Measurements from ENCODE around the gene SURF4. TPM values are rescaled to one million over a fixed set of nuclear protein-coding genes. Genes with fewer than 3 reads are reported as not detected.

Gene SURF4
- total RNA-seq, 1 donor: 275 TPM

GRCh38 chr9:133419005-133419404 is 43.1 kb upstream of the SURF4 start:
- H3K4me3 ChIP-seq (ENCODE audit: low read depth, low read length): peak overlapping the region; percentile 89
- no peak for DNase-seq (ENCODE audit: low read depth)
- TF ChIP-seq CTCF (IDR thresholded peaks at IDR 0.05; ENCODE audit: insufficient read depth, low read length): no peak

- no peak for TF ChIP-seq CTCF (IDR thresholded peaks at IDR 0.05; ENCODE audit: insufficient read depth, low read length)
- DNase-seq (ENCODE audit: low read depth): peak; percentile 88
- peak within 1 kb of the TSS; percentile 89 for H3K4me3 ChIP-seq (ENCODE audit: low read depth, low read length)
These were observed 41.9 kb upstream of the SURF4 start, which contains the start of gene REXO4 for GRCh38 chr9:133417541-133418461. REXO4 (minus strand) TSS chr9:133418010; CDS start chr9:133417844, 166 bp downstream.

GRCh38 chr9:133415170-133415569 is 39.3 kb upstream of the SURF4 start:
- no peak for DNase-seq (ENCODE audit: low read depth)
- TF ChIP-seq CTCF (IDR thresholded peaks at IDR 0.05; ENCODE audit: insufficient read depth, low read length): no peak
- no peak overlapping the region for H3K4me3 ChIP-seq (ENCODE audit: low read depth, low read length)

- DNase-seq (ENCODE audit: low read depth): no peak
- no peak for TF ChIP-seq CTCF (IDR thresholded peaks at IDR 0.05; ENCODE audit: insufficient read depth, low read length)
- no peak overlapping the region for H3K4me3 ChIP-seq (ENCODE audit: low read depth, low read length)
These were observed 32.2 kb upstream of the SURF4 start for GRCh38 chr9:133408042-133408441.

- DNase-seq (ENCODE audit: low read depth): peak; percentile 69
- TF ChIP-seq CTCF (IDR thresholded peaks at IDR 0.05; ENCODE audit: insufficient read depth, low read length): peak; percentile 93
- H3K4me3 ChIP-seq (ENCODE audit: low read depth, low read length): no peak overlapping the region
These were observed 30.8 kb upstream of the SURF4 start for GRCh38 chr9:133406480-133407307.

- peak; percentile 65 for DNase-seq (ENCODE audit: low read depth)
- TF ChIP-seq CTCF (IDR thresholded peaks at IDR 0.05; ENCODE audit: insufficient read depth, low read length): no peak
- H3K4me3 ChIP-seq (ENCODE audit: low read depth, low read length): no peak overlapping the region
These were observed 29.9 kb upstream of the SURF4 start for GRCh38 chr9:133405508-133406438.
